Stimulated activated CD4-positive, alpha-beta T cell treated with anti-CD3 and anti-CD28 coated beads, Interleukin-1b, Interleukin-23, amount 100 ng/mL, for 48 hours (primary cell): Measurements from ENCODE around the gene RAB28.

ENCODE experiments used
- DNase-seq: peaks from one replicate; pipeline ENCODE4 v3.0.0-alpha.2; 2020

The RAB28 gene

DNA sequence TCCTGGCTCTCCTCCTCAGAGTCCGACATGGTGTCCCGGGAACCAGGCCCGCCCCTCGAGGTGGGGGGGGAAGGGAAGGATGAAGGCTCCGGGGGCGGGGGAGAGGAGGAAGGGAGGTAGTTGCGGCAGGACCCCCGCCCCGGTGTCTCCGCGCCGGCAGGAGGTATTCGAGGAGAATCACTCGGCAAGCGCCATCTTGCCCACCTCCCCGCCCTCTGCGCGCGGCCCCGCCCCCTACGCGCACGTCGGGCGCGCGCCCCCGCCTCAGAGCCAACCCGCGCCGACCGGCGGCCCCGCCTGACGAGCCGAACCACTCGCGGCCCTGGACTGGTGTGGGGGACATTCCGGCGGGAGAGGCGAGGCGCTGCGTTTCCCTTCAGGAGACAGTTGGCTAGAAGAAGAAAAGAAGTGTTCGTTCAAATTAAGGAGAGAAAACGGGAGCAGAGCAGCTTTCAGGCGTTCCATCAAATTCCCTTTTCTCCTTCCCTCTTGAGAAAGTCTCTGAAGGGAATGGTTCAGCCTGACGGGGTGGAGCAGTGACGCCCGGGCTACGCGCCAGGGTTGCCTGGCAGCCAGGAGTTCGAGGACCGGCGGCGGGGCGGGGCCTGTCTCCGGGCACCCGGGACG is at the start of gene RAB28:
RAB28 (minus strand) TSS at position 219 of the 627 bp plus-strand sequence.
- DNase-seq: peak; percentile 91

DNA sequence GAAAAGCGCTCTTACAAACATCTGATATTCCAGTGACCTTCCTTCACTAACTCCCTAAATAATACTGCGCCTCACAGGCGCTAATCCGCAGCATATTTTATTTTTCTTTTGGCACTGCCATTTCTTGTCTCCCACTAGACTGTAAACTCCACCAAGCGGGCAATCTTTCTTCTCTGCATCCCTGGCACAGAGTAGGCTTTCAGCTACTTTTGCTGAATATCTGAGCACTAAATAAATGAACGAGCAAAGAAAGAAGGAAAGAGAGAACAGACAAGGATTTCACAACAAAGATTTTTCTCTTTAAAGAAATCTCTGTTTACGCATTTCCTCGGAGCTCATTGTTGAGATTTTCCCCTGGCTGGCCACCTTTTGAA is 47.5 kb upstream of the RAB28 start:
- DNase-seq: no peak

DNA sequence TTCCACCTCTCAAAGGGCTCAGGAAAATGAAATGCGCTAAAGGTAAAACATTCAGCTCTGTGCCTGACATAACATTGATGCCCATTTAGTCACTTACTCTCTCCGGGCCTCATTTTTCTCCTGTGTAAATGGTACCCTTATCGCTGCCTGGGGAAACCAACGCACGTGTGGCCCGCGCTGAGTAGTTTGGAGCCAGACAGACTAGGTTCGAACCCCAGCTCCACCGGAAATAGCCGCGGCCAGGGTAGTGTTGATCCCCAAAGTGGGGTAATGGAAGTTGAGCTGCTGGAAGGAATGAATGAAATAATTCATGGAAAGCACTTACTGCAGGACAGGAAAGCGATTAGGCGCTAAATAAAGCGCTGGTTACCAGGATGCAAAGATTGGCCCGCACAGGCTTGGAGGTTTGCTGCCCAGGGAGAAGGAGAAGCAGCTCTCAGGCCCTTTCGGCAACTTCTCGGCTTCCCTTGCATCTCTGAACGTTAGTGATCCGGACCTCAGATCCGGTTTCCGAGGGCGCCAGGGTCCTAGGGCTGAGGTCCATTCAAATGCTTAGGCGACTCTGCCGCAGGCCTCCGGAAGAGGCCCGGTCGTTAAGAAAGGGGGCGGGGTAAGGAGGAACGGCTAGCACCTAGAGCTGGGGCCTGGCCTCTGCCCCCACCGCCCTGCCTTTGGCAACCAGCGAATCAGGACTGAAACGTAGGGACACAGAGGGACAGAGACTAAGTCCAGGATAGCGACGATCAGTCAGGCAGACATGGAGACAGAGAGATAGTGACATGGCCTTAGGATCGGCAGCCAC is 46.9 kb upstream of the RAB28 start:
- no peak for DNase-seq

DNA sequence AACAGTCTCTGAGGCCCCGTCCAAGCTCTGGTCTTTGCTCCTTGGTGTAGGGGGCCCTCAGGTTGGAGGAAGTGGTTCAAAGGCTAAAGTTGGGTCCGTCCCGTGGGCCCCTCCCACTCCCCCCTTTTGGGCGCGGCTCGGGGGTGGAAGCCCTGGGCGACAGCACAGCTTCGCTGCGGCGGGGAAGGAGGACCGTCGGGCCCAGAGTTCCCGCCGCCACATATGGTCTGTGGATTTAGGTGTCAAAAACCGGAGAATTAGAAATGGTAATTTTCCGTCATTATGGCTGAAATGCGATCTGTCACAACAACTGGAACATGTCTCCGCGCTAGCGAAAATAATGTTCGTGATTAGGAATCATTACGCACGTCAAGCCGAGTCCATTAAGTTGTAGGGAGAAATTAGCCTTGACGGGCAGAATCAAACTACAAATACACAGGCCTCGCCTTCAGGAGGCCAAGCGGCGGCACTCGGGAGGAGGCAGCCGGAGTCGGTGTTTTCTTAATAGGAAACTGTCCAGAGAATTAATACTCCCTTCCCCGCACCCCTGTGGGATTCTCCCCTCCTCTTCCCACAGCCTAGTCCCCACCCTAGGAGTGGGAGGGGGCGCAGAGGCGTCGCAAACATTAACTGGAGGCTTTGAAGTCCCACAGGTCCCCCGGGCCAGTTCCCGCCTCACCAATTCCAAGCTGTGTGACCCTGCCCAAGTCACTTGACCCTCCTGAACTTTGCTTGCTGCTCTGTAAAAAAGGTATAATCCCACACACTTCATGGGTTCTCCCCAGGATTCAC is 45.2 kb upstream of the RAB28 start:
- no peak for DNase-seq

DNA sequence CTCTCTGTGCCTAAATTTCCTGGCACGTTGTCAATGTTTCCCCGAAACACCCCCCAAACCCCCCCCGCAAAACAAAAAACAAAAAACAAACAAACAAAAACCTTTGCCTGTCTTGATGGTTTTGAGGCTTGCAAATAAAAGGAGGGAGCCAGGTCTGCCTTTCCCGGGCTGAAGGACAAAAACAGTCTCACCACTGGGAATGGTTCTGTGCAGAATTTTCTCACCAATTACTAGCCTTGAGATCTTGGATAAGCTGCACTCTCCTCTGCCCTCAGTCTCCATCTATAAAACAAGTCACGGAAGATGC is 44.6 kb upstream of the RAB28 start:
- no peak for DNase-seq

DNA sequence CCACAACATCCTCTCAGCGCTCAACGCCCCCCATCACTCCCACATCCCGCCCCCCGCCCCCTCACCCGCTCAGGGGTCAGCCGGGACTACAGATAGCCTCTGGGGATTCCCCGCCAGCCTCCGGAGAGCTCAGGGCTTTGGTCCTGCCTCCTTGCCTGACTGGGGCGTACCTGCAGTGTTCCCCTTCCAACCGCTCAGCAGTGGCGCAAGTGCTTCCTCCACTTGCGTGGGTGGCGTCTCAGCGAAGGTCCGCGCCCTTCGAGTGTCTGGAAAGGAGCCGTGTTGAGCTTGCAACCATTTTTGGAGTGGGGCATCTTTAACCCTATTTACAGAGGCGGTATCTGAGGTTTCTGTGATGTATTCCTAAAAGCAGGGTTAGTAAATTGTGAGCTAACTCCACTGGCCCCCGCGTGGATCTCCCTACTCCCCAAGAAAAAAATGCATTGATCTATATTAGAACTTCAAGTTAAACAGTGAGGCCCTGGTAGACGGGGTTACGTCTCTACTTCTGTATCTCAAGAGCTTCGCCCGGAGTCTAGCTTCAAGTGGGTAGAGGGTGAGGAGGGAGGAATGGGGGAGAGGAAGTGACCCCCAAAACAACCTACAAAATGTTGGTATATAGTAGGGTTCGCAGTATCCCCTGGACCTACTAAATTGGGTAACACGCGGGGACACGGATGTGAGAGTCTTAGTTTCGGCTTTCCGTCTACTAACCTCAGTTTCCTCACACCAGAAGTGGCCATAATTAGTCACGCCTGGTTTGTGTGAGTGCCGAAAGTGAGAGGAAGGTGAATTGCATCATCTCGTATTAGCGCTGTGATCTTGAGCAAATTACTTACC is 44.1 kb upstream of the RAB28 start:
- peak; percentile 40 for DNase-seq

DNA sequence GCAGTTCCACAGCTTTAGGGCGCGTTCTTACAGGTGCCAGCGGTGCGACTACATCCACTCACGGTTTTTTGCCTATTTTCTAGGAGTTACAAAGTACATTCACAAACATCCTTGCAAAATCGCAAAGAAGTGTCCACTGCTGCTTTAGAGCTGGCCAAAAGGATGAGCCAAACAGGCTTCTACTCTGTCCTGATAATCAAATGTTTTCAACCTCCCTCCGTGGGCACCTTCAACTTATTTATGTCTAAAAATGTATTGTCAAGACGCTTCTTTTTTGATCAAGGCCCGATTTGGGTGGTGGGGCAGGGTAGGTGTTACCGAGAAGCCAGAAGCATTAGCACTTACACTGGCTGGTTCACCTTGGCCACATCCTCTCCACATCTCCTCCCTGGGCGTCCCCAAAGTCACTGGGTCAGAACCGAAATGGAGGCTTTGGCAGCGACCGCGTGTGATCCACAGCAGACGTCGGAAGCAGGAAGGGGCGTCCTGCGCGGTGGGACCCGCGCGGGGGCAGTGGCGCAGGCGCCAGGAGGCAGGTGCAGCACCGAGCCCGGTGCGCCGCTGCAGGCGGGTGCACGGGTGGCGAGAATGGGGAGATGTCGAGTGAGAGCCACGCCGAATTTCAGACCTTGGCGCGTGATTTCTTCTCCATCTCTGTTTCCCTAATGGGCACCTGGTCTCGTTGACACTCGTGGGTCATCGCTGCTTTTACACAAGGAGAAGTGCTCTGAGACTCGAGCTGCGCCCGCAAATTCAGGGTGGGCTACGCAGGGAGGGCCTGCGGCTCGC is 43.2 kb upstream of the RAB28 start:
- DNase-seq: no peak

DNA sequence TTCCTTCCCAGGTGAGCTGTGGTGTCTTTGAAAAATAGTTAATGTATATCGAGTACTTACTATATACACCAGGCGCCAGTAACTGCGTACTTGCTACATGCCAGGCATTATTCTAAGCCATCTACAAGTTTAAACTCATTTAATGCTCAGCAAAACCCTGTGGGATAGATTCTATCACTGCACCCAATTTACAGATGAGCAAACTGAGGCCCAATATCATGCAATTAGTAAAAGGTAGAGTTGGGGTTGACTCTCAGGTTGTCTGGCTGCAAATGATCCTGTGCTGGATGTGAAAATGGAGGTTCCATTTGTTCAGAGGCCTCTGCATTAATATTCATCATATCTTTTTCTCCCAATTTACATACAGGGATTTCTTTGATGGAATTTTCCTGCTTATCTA is 42.5 kb upstream of the RAB28 start:
- DNase-seq: no peak

DNA sequence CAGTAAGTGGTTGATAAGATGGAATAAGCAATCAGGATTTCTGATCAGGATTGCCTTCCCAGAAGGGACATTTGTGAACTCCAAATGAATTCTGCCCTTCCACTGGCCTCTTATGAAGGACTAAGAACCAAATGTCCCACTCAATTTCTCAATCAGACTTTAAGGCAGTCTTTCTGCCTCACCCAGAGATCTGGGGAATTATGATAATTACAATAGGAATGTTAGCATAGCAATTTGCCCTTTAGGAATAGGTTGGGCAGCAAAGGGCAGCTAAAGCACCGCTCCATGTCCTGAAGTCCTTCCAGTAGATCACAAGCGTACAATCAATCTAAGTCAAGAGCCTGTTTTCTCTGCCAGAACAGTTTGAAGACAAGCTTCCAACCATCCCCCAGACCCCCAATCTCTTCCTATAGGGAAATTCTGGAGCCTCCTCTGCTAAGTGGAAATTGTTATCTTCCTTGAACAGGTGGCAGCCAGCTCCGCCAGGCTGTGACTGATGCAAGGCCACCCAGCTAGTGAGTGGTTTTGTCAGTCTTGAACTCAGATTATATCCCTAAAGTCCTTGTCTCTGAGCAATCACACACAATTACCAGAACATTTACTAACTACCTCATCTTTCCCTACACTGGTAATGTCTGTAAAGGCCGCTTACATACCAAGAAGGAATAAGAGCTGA is 41.6 kb upstream of the RAB28 start:
- no peak for DNase-seq

DNA sequence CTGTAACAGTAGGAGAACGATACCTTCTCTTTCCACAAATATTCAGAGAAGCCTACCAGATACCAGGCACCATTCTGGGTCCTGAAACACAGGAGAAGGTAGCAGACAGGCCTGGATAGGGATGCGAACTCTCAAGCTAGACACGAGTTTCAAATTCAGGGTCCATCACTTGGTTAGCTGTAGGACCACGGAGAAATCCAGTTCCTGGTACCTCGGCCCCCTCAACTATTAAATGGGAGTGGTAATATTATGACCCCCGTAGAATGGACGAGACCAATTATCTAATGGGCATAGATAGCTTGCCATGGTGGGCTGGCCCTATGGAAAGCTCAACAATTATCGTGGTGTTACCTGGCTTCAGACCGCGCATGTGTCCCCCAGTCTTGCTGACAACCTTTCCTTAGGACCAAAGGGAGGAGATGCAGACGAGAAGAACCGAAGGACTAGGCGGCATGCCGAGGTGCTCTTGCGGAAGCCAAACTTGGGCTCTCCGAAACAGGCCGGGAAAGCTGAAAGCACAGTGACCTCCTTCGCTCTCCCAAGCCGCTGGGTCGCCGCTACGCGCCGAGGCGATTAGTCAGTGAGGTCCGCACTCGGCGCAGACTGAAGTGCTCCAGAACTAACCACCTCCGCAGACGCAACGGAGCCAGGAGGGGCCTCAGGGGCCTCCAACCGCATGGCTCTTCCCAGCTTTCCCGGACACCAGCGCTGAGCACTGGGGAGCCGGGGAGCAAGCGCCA is 40.5 kb upstream of the RAB28 start:
- DNase-seq: no peak

DNA sequence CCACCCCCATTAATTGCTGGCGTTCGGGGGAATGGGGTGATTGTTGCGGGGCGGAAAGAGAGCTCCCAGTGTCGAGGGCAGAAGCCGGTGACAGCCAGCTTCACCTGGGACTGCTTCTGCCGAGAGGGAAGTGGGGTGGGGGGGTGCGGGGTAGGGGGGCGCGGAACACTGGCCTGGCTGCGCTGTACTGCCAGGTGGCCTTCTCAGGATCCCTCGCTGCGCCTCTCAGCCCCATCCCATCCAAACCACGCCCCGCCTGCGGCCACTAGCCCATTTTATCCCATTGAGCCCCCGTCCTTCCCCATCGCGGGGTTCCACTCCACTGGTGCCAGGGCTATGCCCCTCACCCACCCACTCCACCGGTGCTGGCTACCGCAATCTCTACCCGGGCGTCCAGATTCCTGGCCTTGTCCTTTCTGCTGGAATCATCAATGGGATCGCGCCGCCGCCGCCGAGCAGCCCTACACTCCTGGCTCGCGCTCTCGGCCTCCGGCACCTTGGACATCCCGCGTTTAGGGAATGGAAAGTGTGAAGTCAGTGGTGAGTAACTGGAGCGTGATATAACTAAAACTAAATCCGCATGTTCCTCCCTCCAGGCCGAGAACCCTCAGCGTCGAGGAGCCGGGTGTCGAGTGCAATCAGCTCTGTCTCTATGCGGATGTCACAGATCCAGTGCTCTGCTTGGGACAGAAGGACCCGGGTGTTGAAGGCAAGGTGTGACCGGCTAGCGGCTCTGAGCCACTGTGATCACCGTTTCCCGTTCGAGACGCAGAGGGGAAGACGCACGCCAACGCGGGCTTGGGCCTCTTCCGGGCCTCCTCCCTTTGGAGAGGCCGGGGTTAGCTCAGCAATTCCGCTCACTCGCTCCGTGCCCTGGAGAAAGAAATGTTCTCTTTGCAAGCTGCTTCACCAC is 39.7 kb upstream of the RAB28 start:
- DNase-seq: no peak

DNA sequence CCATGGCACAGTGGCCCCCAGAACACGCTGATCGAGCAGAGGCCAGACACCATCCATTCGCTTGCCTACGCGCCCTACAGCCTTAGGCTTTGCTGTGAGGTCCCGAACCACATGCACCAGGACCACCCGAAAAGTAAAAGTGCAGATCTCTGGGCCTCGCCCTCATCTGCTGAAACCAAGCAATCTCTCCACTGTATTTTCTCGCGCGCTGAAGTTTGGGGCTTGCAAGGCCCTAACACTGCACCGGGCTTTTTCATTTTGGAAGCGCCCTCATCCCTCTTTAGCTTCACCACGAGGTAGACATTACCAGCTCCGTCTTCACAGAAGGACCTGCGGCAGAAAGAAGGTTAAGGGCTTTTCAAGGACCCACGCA is 39.0 kb upstream of the RAB28 start:
- DNase-seq: no peak

DNA sequence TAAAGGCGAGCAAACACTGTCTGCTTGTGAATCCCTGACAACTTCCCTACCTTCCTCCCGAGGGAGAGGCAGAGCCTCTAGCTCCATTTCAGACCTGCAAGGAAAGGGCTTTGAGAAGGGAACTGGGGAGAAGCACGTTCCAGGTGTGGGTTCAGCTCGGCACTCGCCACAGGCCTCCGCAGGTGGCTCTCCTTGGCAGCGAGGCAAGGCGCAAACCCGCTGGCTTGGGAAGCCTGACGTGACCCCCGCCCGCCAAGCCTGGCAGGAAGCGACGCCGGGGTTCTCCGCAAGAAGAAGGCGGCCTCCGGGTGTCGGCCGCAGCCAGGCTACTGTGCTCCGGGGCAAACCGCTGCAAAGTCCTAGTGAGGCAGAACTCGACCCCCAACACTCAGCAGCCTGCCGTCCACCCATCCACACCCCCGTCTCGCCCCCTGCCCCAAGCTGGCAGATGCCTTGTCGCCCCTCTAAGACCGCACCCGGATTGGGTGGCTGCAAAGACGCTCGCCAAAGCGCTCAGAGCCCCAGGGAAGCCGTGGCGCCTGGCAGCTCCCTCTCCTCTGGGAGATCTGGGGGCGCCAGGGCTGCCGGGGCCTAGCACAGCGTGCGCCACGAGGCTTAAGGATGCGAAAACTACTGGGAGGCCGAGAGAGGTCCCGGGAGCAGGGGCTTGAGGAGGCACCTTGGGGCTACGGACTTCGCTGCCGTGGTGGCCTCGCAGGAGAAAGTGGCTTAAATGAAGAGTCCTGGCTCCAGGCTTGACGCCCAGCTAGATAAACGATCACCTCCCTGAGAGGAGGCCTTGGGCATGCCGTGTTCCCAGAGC is 38.4 kb upstream of the RAB28 start:
- DNase-seq: no peak

DNA sequence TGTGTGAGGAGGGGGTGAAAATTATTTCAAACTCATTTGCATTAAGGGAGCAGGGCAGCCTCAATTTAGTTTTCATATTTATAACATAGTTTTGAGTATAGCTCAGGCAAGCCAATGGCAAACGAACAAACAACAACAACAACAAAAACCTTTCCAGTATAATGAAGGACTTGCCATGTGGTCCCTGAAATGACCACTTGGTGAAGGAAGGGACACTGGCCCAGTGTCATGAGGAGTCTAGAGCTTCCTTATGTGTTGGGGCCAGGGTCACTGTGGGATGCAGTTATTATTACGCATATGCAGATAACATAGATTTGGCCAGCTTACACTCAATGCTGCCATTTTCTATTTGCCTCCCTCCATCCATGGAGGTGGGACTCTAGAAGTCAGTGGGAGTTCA is 36.9 kb upstream of the RAB28 start:
- DNase-seq: no peak

DNA sequence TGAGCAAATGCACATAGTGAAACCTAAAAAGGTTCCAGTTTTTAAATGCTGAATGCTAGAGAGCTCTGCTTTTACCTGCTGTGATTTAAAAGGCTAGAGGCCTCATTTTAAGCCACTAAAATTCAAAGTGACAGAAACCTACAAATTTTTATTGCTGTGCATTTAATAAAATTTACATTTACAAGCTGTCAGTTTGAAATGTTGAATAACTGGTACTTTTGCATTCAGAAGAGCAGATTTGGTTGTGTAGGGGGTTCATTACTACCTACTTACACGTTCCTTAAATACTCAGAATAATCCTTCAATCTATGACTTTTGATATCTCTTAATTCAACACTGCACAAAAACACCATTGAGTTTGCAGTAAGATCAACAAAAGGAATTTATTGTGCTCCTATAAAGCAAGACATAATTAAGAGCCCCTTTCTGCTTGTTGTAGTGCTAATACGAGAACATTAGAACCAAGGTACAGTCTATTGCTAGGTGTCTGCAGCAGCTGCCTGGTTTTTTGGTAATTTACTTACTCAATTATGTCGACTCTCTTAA is 32.2 kb upstream of the RAB28 start:
- no peak for DNase-seq

DNA sequence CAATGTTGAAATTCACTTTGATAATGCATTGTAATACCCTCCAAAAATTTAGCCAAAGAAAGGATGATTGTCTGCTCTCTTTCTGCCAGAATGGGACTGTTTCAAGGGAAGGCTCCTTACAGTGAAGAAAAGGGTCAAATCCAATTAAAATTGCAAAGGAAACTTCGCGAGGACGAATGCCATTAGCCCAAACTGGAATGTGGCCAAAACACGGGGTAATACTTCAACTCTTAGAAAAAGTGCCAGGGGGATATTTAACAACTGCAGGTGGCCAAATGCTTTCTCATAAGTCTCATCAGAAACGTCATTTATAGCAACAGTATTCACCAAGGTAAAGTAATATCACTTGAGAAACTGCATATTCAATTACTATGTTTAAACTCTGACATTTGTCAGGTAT is 31.1 kb upstream of the RAB28 start:
- no peak for DNase-seq

DNA sequence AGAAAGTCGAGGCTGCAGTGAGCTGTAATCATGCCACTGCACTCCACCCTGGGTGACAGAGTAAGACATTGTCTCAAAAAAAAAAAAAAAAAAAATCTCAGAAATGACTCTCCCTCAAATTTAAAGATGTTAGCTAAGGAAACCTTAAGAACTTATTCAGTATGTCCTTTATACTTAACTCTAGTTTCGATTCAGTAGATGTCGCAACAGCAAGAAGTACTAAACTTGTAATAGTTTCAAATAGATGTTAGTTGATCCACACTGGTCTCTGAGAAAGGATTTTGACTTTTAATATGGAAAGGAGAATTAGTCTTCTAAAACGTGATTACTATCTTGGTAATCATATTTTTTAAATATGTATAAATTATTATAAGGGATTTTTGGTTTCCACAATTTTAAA is 30.6 kb upstream of the RAB28 start:
- no peak for DNase-seq

DNA sequence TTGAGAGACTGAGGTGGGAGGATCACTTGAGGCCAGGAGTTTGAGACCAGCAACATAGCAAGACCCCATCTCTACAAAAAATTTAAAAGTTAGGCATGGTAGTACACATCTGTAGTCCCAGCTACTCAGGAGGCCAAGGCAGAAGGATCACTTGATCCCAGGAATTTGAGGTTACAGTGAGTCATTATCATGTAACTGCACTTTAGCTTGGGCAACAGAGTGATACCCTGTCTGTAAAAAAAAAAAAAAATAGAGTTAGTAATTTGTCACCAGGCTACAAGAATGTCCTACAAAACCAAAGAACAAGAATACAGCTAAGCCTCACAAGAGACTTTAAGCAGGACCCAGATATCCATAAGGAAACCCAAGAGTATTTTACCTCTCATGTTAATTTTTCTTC is 27.0 kb upstream of the RAB28 start:
- no peak for DNase-seq

DNA sequence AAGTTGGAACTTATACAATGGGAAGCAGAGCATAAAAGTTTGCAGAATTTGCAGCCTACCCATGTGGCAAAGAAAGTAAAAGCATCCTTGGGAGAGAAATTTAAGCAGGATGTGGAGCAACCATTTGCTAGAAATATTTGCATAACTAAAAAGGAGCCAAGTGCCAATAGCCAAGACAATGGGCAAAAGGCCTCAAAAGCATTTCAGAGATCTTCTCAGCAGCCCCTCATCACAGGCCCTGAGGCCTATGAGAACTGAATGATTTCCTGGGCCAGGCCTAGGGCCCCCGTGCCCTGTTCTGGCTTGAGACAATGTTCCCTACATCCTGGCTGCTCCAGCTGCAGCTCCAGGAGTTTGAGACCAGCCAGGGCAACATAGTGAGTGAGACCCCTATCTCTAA is 25.3 kb upstream of the RAB28 start:
- no peak for DNase-seq
